ENCODE measurements around the gene CA6. TPM values are rescaled to one million over a fixed set of nuclear protein-coding genes. Genes with fewer than 3 reads are reported as not detected.

CA6 gene
- total RNA-seq, 3 donors from 2014 or later (not counting 1 experiment from before 2014, with no cell fraction given): not detected

DNA sequence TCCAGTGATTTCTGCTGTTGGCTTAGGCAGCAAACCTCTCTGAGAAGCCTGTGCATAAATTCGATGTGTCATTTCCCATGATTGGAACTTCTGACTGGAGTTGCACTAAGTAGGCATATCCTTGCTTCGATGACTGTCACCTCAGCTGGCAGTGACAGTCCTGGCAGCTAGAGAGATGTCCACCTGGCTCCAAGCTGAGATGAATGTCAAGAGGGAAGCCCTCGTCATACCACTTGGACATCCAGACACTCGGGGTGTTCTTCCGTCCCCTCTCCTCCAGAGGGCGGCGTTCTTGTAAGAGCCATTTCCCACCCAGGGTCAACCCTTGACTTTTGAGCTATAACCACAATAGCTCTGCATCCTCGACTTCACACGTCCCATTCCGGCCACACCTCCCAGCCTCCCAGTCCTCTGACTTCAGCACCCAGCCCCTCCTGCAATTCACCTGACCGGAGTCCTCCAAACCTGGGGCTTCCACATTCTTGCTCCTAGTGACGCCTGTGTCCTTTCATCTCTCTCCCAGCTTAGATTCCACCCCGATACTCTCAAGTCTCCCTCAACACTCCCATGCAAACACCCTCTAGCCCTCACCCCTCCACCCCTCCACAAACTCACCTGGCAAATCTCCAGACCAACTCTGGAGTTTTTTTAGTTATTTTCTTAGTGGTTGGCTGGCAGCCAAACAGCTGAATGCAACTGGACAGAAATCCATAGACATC lies 17.3 kb downstream of the CA6 start:
- TF ChIP-seq, protein P1, sequence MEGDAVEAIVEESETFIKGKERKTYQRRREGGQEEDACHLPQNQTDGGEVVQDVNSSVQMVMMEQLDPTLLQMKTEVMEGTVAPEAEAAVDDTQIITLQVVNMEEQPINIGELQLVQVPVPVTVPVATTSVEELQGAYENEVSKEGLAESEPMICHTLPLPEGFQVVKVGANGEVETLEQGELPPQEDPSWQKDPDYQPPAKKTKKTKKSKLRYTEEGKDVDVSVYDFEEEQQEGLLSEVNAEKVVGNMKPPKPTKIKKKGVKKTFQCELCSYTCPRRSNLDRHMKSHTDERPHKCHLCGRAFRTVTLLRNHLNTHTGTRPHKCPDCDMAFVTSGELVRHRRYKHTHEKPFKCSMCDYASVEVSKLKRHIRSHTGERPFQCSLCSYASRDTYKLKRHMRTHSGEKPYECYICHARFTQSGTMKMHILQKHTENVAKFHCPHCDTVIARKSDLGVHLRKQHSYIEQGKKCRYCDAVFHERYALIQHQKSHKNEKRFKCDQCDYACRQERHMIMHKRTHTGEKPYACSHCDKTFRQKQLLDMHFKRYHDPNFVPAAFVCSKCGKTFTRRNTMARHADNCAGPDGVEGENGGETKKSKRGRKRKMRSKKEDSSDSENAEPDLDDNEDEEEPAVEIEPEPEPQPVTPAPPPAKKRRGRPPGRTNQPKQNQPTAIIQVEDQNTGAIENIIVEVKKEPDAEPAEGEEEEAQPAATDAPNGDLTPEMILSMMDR (IDR thresholded peaks at IDR 0.05): no peak
- Histone ChIP-seq H3K27me3 (ENCODE audit: control insufficient read depth, insufficient read depth, low read length) (no peaks in the 10 kb centered on the region), H3K4me1 (ENCODE audit: control insufficient read depth, insufficient read depth, low read length) (no peaks in the 10 kb centered on the region), H3K36me3 (ENCODE audit: control insufficient read depth, insufficient read depth, low read length) (no peaks in the 10 kb centered on the region), H3K4me3 (ENCODE audit: low read length) (no peak overlapping the region), H3K9me3 (ENCODE audit: control insufficient read depth, insufficient read depth, low read length) (no peaks in the 10 kb centered on the region), H3K27ac (ENCODE audit: low read length) (no peak overlapping the region)
- Mint-ChIP-seq H3K27me3 (ENCODE audit: low read depth in 2 of 2) (peaks cover 0 to 10% of the 10 kb centered on the region in 2 donors), H3K36me3 (no peaks in the 10 kb centered on the region), H3K27ac (no peak overlapping the region), H3K4me1 (peaks cover 0 to 9% of the 10 kb centered on the region in 2 donors), H3K4me3 (no peak overlapping the region), H3K9me3 (no peaks in the 10 kb centered on the region)
- 60% methylated on average over 13 of the region's 13 CpGs for WGBS (ENCODE audit: insufficient coverage)
- peak in 2 of 3 donors; percentile 47 to 64 for ATAC-seq
- intact Hi-C loops (cut with micrococcal nuclease): no loop called here
- DNase-seq: peak in 1 of 2 donors; percentile 62

- no peak for ATAC-seq
- Mint-ChIP-seq H3K4me1 (peaks cover 0 to 9% of the 10 kb centered on the region in 2 donors), H3K27ac (no peak overlapping the region), H3K27me3 (ENCODE audit: low read depth in 2 of 2) (peaks cover 0 to 7% of the 10 kb centered on the region in 2 donors), H3K4me3 (no peak overlapping the region), H3K36me3 (no peaks in the 10 kb centered on the region), H3K9me3 (no peaks in the 10 kb centered on the region)
- no peaks in the 10 kb centered on the region for H3K4me1 ChIP-seq (ENCODE audit: control insufficient read depth, insufficient read depth, low read length)
- intact Hi-C loops (cut with micrococcal nuclease): no loop called here
- no peaks in the 10 kb centered on the region for H3K9me3 ChIP-seq (ENCODE audit: control insufficient read depth, insufficient read depth, low read length)
- no peak for DNase-seq
- no peaks in the 10 kb centered on the region for H3K27me3 ChIP-seq (ENCODE audit: control insufficient read depth, insufficient read depth, low read length)
- H3K4me3 ChIP-seq (ENCODE audit: low read length): no peak overlapping the region
- TF ChIP-seq, protein P1 (IDR thresholded peaks at IDR 0.05): no peak
- H3K36me3 ChIP-seq (ENCODE audit: control insufficient read depth, insufficient read depth, low read length): no peaks in the 10 kb centered on the region
- no peak overlapping the region for H3K27ac ChIP-seq (ENCODE audit: low read length)
- 87% methylated on average over 8 of the region's 8 CpGs for WGBS (ENCODE audit: insufficient coverage)
Measured at GRCh38 chr1:8963963-8964362, 18.3 kb downstream of the CA6 start.

DNA sequence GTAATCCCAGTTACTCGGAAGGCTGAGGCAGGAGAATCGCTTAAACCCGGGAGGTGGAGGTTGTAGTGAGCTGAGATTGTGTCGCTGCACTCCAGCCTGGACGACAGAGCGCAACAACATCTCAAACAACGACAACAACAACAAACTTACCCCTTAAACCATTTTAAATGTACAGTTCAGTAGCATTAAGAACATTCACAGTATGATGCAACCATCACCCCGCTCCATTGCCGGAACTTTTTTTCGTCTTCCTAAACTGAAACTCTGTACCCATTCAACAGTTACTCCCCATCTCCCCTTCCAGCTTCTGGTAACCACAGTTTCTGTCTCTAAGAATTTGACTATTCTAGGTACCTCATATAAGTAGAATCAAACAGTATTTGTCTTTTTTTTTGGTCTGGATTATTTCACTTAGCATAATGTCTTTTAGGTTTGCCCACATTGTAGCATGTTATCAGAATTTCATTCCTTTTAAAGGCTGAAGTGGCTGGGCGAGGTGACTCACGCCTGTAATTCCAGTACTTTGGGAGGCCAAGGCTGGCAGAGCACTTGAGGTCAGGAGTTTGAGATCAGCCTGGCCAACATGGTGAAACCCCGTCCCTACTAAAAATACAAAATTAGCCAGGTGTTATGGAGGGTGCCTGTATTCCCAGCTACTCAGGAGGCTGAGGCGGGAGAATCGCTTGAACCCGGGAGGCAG lies 19.6 kb downstream of the CA6 start:
- intact Hi-C loops (cut with micrococcal nuclease): no loop called here
- H3K27me3 ChIP-seq (ENCODE audit: control insufficient read depth, insufficient read depth, low read length): no peaks in the 10 kb centered on the region
- H3K4me1 Mint-ChIP-seq: peaks cover 0 to 9% of the 10 kb centered on the region in 2 donors

More for the DNA sequence above, 19.6 kb downstream of the CA6 start:
- Mint-ChIP-seq H3K4me3 (no peak overlapping the region), H3K9me3 (no peaks in the 10 kb centered on the region), H3K36me3 (no peaks in the 10 kb centered on the region), H3K27me3 (ENCODE audit: low read depth in 2 of 2) (peaks cover 0 to 7% of the 10 kb centered on the region in 2 donors), H3K27ac (no peak overlapping the region)
- H3K36me3 ChIP-seq (ENCODE audit: control insufficient read depth, insufficient read depth, low read length): no peaks in the 10 kb centered on the region
- TF ChIP-seq, protein P1 (IDR thresholded peaks at IDR 0.05): no peak
- DNase-seq (no peak), ATAC-seq (no peak)
- no peak overlapping the region for H3K4me3 ChIP-seq (ENCODE audit: low read length)
- 92% methylated on average over 16 of the region's 16 CpGs for WGBS (ENCODE audit: insufficient coverage)
- no peaks in the 10 kb centered on the region for H3K4me1 ChIP-seq (ENCODE audit: control insufficient read depth, insufficient read depth, low read length)
- H3K9me3 ChIP-seq (ENCODE audit: control insufficient read depth, insufficient read depth, low read length): no peaks in the 10 kb centered on the region
- H3K27ac ChIP-seq (ENCODE audit: low read length): no peak overlapping the region

Data from natural killer cell (primary cell).